Neuronal stem cell (in vitro differentiated cells): ENCODE results near the gene ST6GALNAC6.

Experiments used
- DNase-seq: peaks from one replicate; pipeline ENCODE4 v3.0.0-alpha.2; 2013; ENCODE audit warnings: low spot score
- H2AFZ ChIP-seq: one replicate; pipeline ENCODE4 v1.6.1; 2013; ENCODE audit warnings: mild to moderate bottlenecking, low read length, inconsistent platforms
- H2AK5ac ChIP-seq: 2 replicates; pipeline ENCODE4 v1.6.1; 2013; ENCODE audit warnings: low read depth, mild to moderate bottlenecking, inconsistent platforms, low read length, moderate library complexity, mixed read lengths
- H2BK120ac ChIP-seq: 2 replicates; pipeline ENCODE4 v1.6.1; 2013; ENCODE audit warnings: low read depth, mild to moderate bottlenecking, inconsistent platforms, low read length, moderate library complexity, mixed read lengths
- H2BK12ac ChIP-seq: one replicate; pipeline ENCODE4 v1.6.1; 2013; ENCODE audit warnings: low read length, inconsistent platforms
- H2BK15ac ChIP-seq: 2 replicates; pipeline ENCODE4 v1.6.1; 2013; ENCODE audit warnings: mild to moderate bottlenecking, low read length, inconsistent platforms, mixed read lengths
- H2BK5ac ChIP-seq: one replicate; pipeline ENCODE4 v1.6.1; 2013; ENCODE audit warnings: inconsistent platforms, mild to moderate bottlenecking, low read length, moderate library complexity
- H3K14ac ChIP-seq: one replicate; pipeline ENCODE4 v1.6.1; 2013; ENCODE audit warnings: low read length, inconsistent platforms
- H3K18ac ChIP-seq: 2 replicates; pipeline ENCODE4 v1.6.1; 2013; ENCODE audit warnings: low read length, inconsistent platforms
- H3K23ac ChIP-seq: 2 replicates; pipeline ENCODE4 v1.6.1; 2013; ENCODE audit warnings: low read depth, mild to moderate bottlenecking, mixed read lengths, low read length, inconsistent platforms; ENCODE audit not compliant: poor library complexity
- H3K27ac ChIP-seq: replicated peaks from 3 replicates; pipeline ENCODE4 v1.5.1; 2013; ENCODE audit warnings: low read length, inconsistent platforms
- H3K27me3 ChIP-seq, 3 experiments: 2 replicates each; pipeline ENCODE4 v1.6.1; 2013; ENCODE audit warnings: low read length in 3 of 3, mild to moderate bottlenecking in 2 of 3, inconsistent platforms in 1 of 3, low read depth in 1 of 3, mixed read lengths in 1 of 3, moderate library complexity in 1 of 3; ENCODE audit not compliant: control insufficient read depth in 3 of 3, insufficient read depth in 3 of 3
- H3K36me3 ChIP-seq, 2 donors: replicated peaks in 1 of 2; 2 replicates each; pipeline ENCODE4 v1.6.1; 2013; ENCODE audit warnings: low read length in 2 of 2; ENCODE audit not compliant: control insufficient read depth in 2 of 2, insufficient read depth in 2 of 2
- H3K4ac ChIP-seq: 2 replicates; pipeline ENCODE4 v1.6.1; 2013; ENCODE audit warnings: inconsistent platforms, mild to moderate bottlenecking, low read length, moderate library complexity
- H3K4me1 ChIP-seq, 2 donors: 1 replicate in 1 of 2; 2 replicates in 1 of 2; pipeline ENCODE4 v1.6.1; 2013; ENCODE audit warnings: low read length in 2 of 2, low read depth in 1 of 2; ENCODE audit not compliant: control insufficient read depth in 2 of 2, insufficient read depth in 1 of 2
- H3K4me2 ChIP-seq: one replicate; pipeline ENCODE4 v1.6.1; 2013; ENCODE audit warnings: mild to moderate bottlenecking, low read length, inconsistent platforms; ENCODE audit not compliant: insufficient read depth, poor library complexity, severe bottlenecking
- H3K4me3 ChIP-seq, 2 donors: 2 replicates each; pipeline ENCODE4 v1.5.1; 2013; ENCODE audit warnings: low read length in 2 of 2, mild to moderate bottlenecking in 2 of 2, inconsistent platforms in 1 of 2, moderate library complexity in 1 of 2
- H3K79me1 ChIP-seq: one replicate; pipeline ENCODE4 v1.6.1; 2013; ENCODE audit warnings: low read depth, mild to moderate bottlenecking, inconsistent platforms, low read length, moderate library complexity
- H3K9ac ChIP-seq: one replicate; pipeline ENCODE4 v1.6.1; 2013; ENCODE audit warnings: mild to moderate bottlenecking, low read depth, low read length, inconsistent platforms; ENCODE audit not compliant: poor library complexity
- H3K9me3 ChIP-seq, 2 donors: replicated peaks in 1 of 2; 2 replicates each; pipeline versions ENCODE3 to v1.6.1; 2013; ENCODE audit warnings: low read length in 2 of 2, mild to moderate bottlenecking in 2 of 2, inconsistent platforms in 1 of 2, low read depth in 1 of 2, mixed read lengths in 1 of 2, moderate library complexity in 1 of 2; ENCODE audit not compliant: control insufficient read depth in 2 of 2, insufficient read depth in 1 of 2
- H4K8ac ChIP-seq: one replicate; pipeline ENCODE4 v1.6.1; 2013; ENCODE audit warnings: low read depth, mild to moderate bottlenecking, inconsistent platforms, low read length, moderate library complexity
- H4K91ac ChIP-seq: one replicate; pipeline ENCODE4 v1.6.1; 2013; ENCODE audit warnings: low read length, low read depth, mild to moderate bottlenecking, inconsistent platforms; ENCODE audit not compliant: poor library complexity
- WGBS, 2 donors: extraction: QIAGEN DNeasy Blood & Tissue Kit; methylation state at CpG; one replicate each; pipeline ENCODE4 v1.1.7; 2013; ENCODE audit warnings: missing lambda C conversion rate in 2 of 2, mixed read lengths in 1 of 2; ENCODE audit not compliant: insufficient read length in 2 of 2, insufficient replicate concordance in 1 of 2; ENCODE audit errors: extremely low coverage in 2 of 2; 5-methylcytosine and 5-hydroxymethylcytosine counted together

ST6GALNAC6 gene

DNA sequence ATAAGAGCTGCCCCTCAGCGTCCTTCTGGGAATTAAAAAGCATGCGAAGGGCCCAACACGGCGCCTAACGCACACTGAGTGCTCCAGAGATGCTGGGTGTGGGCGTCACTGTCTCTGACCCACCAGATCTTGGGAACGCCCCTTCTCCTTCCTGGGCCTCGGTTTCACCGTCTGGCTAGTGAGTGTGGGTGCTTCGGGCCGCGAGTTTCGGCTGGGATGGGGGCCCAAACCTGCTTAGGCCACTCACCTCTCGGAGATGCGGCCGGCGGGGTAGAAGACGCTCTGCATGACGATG is 27.4 kb upstream of the ST6GALNAC6 start:
- H3K36me3 ChIP-seq = no peaks in the 10 kb centered on the region
- H2BK5ac ChIP-seq = no peak overlapping the region
- no peak overlapping the region for H3K14ac ChIP-seq
- H3K27me3 ChIP-seq = peaks cover 2 to 73% (median 39%) of the 10 kb centered on the region in 3 experiments
- H3K4me3 ChIP-seq = peak overlapping the region in 1 of 2 donors; percentile 68
- no peak for DNase-seq
- no peak overlapping the region for H2AK5ac ChIP-seq
- H3K4ac ChIP-seq = no peak overlapping the region
- no peaks in the 10 kb centered on the region for H3K9me3 ChIP-seq
- peak overlapping the region; percentile 88 for H3K4me2 ChIP-seq
- H2BK120ac ChIP-seq = peak overlapping the region; percentile 39
- WGBS, 2 donors = no CpG with 5 or more reads among the region's 19 CpGs
- no peak overlapping the region for H2BK12ac ChIP-seq
- no peaks in the 10 kb centered on the region for H3K79me1 ChIP-seq
- H3K27ac ChIP-seq = no peak overlapping the region
- H2BK15ac ChIP-seq = peak overlapping the region; percentile 49
- H2AFZ ChIP-seq = peak overlapping the region; percentile 81
- H4K91ac ChIP-seq = no peak overlapping the region
- peak overlapping the region; percentile 32 for H3K9ac ChIP-seq
- peak overlapping the region; percentile 90 for H3K18ac ChIP-seq
- peak overlapping the region; percentile 71 for H3K23ac ChIP-seq
- no peak overlapping the region for H4K8ac ChIP-seq
- H3K4me1 ChIP-seq = peaks cover 15 to 22% of the 10 kb centered on the region in 2 donors

DNA sequence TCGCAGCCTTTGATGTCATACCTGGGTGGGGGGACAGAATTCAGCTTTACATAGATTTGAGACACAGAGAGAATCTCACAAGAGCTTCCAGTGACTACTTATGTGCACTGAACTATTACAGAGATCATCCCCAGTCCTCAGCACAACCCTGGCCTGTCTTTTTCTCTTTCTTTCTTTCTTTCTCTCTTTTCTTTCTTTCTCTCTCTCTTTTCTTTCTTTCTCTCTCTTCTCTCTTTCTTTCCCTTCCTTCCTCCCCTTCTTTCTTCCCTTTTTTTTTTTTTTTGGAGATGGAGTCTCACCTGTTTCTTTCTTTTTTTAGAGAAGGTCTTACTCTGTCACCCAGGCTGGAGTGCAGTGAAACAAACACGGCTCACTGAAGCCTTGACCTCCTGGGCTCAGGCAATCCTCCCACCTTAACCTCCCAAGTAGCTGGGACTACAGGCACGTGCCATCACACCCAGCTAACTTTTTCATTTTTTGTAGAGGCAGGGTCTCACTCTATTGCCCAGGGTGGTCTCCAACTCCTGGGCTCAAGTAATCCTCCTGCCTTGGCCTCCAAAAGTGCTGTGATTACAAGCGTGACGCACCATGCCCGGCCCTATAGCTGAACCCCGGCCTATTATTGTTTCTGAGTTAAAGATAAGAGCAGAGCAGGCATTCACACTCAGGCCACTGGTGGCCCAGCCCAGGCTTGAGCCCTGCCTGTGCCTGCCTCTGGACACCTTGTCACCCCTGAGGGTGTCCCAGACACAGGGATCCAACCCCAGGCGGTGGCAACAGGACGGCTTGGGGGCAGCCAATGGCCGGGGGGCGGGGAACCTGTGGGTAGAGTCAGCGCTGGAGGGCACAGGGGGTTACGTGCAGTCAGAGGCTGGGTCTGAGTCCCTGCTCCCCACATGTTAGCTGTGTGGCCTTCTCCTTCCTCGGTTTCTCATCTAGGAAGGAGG is 26.8 kb upstream of the ST6GALNAC6 start:
- peaks cover 10 to 18% of the 10 kb centered on the region in 2 donors for H3K4me1 ChIP-seq
- no peak overlapping the region for H3K23ac ChIP-seq
- no peaks in the 10 kb centered on the region for H3K36me3 ChIP-seq
- H3K4me2 ChIP-seq = peak overlapping the region; percentile 88
- no peak overlapping the region for H2BK12ac ChIP-seq
- no peaks in the 10 kb centered on the region for H3K79me1 ChIP-seq
- no peak for DNase-seq
- no peak overlapping the region for H4K8ac ChIP-seq
- no peak overlapping the region for H3K18ac ChIP-seq
- H3K4me3 ChIP-seq = peak overlapping the region in 1 of 2 donors; percentile 68
- H3K9ac ChIP-seq = peak overlapping the region; percentile 32
- no peak overlapping the region for H4K91ac ChIP-seq
- H2AFZ ChIP-seq = peak overlapping the region; percentile 81
- no peak overlapping the region for H3K14ac ChIP-seq
- H3K9me3 ChIP-seq = no peaks in the 10 kb centered on the region
- no CpG with 5 or more reads among the region's 14 CpGs for WGBS, 2 donors
- no peak overlapping the region for H3K27ac ChIP-seq
- H2BK5ac ChIP-seq = no peak overlapping the region
- no peak overlapping the region for H2BK120ac ChIP-seq
- no peak overlapping the region for H2AK5ac ChIP-seq
- H3K4ac ChIP-seq = no peak overlapping the region
- H3K27me3 ChIP-seq = peaks cover 2 to 73% (median 42%) of the 10 kb centered on the region in 3 experiments
- no peak overlapping the region for H2BK15ac ChIP-seq

DNA sequence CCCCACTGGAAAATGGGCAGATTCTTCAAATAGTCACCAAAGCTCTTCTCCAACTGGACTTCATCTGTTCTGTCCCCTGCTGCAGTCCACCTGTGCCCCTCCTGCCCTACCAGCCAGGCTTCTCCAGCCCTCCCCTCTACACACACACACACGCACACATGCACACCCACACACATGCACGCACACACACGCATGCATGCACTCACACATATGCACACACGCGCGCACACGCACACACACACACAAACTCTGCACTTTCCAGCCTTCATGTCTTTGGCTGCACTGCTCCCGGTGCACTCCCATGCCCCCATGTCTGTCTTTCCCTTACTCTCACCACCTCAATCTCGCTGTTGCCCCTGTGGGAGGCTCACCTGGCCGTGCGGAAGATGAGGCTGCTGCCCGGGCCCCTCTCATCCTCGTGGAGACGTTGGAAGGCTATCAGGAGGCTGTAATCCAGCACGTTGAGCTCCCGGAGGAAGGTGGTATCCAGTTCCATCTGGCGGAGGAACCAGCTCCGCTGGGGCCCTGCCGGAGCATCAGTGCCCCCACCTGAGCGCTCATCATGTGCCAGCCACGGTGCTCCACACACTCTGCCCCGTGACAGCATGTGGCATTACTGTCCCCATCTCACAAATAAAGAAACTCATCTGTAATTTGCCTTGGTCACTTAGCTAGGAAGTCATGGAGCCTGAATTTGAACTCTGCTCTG is 25.5 kb upstream of the ST6GALNAC6 start:
- Histone ChIP-seq H2BK5ac (no peak overlapping the region), H3K27me3 (peaks cover 2 to 72% (median 41%) of the 10 kb centered on the region in 3 experiments), H3K9me3 (no peaks in the 10 kb centered on the region), H2AFZ (no peak overlapping the region), H3K36me3 (no peaks in the 10 kb centered on the region), H2BK120ac (no peak overlapping the region), H3K27ac (no peak overlapping the region), H3K18ac (peak overlapping the region; percentile 38), H3K4me2 (no peak overlapping the region), H4K91ac (no peak overlapping the region), H3K79me1 (no peaks in the 10 kb centered on the region), H3K23ac (peak overlapping the region; percentile 22), H2AK5ac (no peak overlapping the region), H4K8ac (no peak overlapping the region), H3K14ac (no peak overlapping the region), H2BK12ac (peak overlapping the region; percentile 75), H2BK15ac (peak overlapping the region; percentile 21), H3K4me1 (peaks cover 1 to 12% of the 10 kb centered on the region in 2 donors), H3K9ac (peak overlapping the region; percentile 63), H3K4ac (peak overlapping the region; percentile 20), H3K4me3 (peak overlapping the region in 1 of 2 donors; percentile 46)
- no CpG with 5 or more reads among the region's 22 CpGs for WGBS, 2 donors
- DNase-seq = no peak

DNA sequence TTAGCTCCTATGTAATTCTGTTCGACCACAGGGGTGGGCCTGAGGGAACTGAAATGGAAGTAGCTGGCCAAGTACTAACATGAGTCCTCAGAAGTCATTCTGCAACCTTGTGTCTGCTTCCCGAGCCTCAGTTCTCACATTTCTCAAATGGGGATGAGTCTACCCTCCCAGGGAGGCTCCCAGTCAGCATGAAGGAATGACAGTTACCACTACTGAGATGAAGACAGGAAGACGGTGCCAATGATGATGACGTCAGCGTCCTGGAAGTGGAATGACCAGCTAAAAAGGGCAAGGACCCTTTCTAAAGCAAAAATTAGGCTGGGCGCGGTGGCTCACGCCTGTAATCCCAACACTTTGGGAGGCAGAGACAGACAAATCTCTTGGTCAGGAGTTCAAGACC is 24.4 kb upstream of the ST6GALNAC6 start:
- no peaks in the 10 kb centered on the region for H3K79me1 ChIP-seq
- no peak overlapping the region for H3K23ac ChIP-seq
- H2BK12ac ChIP-seq = no peak overlapping the region
- no peak overlapping the region for H2BK5ac ChIP-seq
- no peak overlapping the region for H3K4me3 ChIP-seq
- H3K18ac ChIP-seq = no peak overlapping the region
- peaks cover 0 to 12% of the 10 kb centered on the region in 2 donors for H3K4me1 ChIP-seq
- H3K14ac ChIP-seq = no peak overlapping the region
- H3K9ac ChIP-seq = no peak overlapping the region
- no peak overlapping the region for H2AFZ ChIP-seq
- H4K91ac ChIP-seq = no peak overlapping the region
- H3K4me2 ChIP-seq = no peak overlapping the region
- DNase-seq = no peak
- WGBS, 2 donors = no CpG with 5 or more reads among the region's 8 CpGs
- no peak overlapping the region for H2BK120ac ChIP-seq
- H3K27ac ChIP-seq = no peak overlapping the region
- no peak overlapping the region for H4K8ac ChIP-seq
- H3K36me3 ChIP-seq = no peaks in the 10 kb centered on the region
- H2AK5ac ChIP-seq = no peak overlapping the region
- H2BK15ac ChIP-seq = no peak overlapping the region
- peaks cover 2 to 65% (median 32%) of the 10 kb centered on the region in 3 experiments for H3K27me3 ChIP-seq
- H3K4ac ChIP-seq = no peak overlapping the region
- H3K9me3 ChIP-seq = no peaks in the 10 kb centered on the region
